HEK293 (cell line): ENCODE results near the gene CRTAC1.

ENCODE experiments used
- CTCF ChIA-PET: fragments of 350-600 bp; formaldehyde crosslinking; extraction: SDS; loops from one replicate; lab custom pipeline; 2021; ENCODE audit warnings: antibody characterized with exemption; lab: Yijun Ruan, JAX
- POLR2A ChIA-PET: fragments of 300-600 bp; formaldehyde crosslinking; extraction: SDS; loops from one replicate; lab custom pipeline; 2020; ENCODE audit warnings: antibody characterized with exemption, inconsistent platforms; lab: Yijun Ruan, JAX
- H3K27ac ChIP-seq: fragments of 200-500 bp; sonication (Bioruptor generic); 2 replicates; pipeline ENCODE4 v1.5.1; 2014; ENCODE audit warnings: low read depth, low read length, control low read depth, inconsistent platforms; ENCODE audit errors: extremely low read depth
- H3K36me3 ChIP-seq, 2 experiments: fragments of 200-500 bp in 1 of 2; sonication (Bioruptor generic) in 1 of 2; 1 replicate in 1 of 2; 2 replicates in 1 of 2; pipeline ENCODE4 v1.5.1; 2014 to 2017; ENCODE audit warnings: inconsistent platforms in 2 of 2, low read length in 2 of 2; ENCODE audit not compliant: control insufficient read depth in 2 of 2, insufficient read depth in 1 of 2
- H3K4me1 ChIP-seq: fragments of 200-500 bp; sonication (Bioruptor generic); 2 replicates; pipeline ENCODE4 v1.5.1; 2014; ENCODE audit warnings: mild to moderate bottlenecking, low read length, inconsistent platforms; ENCODE audit not compliant: control insufficient read depth, insufficient read depth
- H3K4me3 ChIP-seq: 2 replicates; pipeline ENCODE4 v1.5.1; 2011; ENCODE audit warnings: low read depth, mild to moderate bottlenecking, control low read depth, low read length, moderate library complexity
- H3K9me3 ChIP-seq: fragments of 200-500 bp; sonication (Bioruptor generic); 2 replicates; pipeline ENCODE4 v1.5.1; 2014; ENCODE audit warnings: low read depth, low read length, inconsistent platforms; ENCODE audit not compliant: control insufficient read depth, insufficient read depth
- EGR2 ChIP-seq: fragments of 450-650 bp; formaldehyde crosslinking; IDR thresholded peaks from 2 replicates; pipeline ENCODE4 v1.5.1; 2016; ENCODE audit warnings: low read depth, missing biosample characterization, missing genetic modification characterization
- IKZF3 ChIP-seq: fragments of 450-650 bp; IDR thresholded peaks from 2 replicates; pipeline ENCODE4 v1.5.0; 2018; ENCODE audit warnings: missing biosample characterization, mild to moderate bottlenecking, missing genetic modification characterization, moderate library complexity
- MZF1 ChIP-seq: fragments of 450-650 bp; formaldehyde crosslinking; IDR thresholded peaks from 2 replicates; pipeline ENCODE4 v1.5.1; 2017; ENCODE audit warnings: missing biosample characterization, missing genetic modification characterization, borderline replicate concordance
- PRDM1 ChIP-seq: fragments of 450-650 bp; formaldehyde crosslinking; IDR thresholded peaks from 2 replicates; pipeline ENCODE4; 2016; ENCODE audit warnings: missing biosample characterization, missing genetic modification characterization
- PRDM6 ChIP-seq: fragments of 450-650 bp; formaldehyde crosslinking; IDR thresholded peaks from 2 replicates; pipeline ENCODE4 v1.5.1; 2017; ENCODE audit warnings: missing biosample characterization, missing genetic modification characterization
- RBAK ChIP-seq: fragments of 450-650 bp; formaldehyde crosslinking; IDR thresholded peaks from 2 replicates; pipeline ENCODE4 v1.5.1; 2016; ENCODE audit warnings: missing biosample characterization, missing genetic modification characterization
- SCRT1 ChIP-seq: fragments of 450-650 bp; formaldehyde crosslinking; IDR thresholded peaks from 2 replicates; pipeline ENCODE4 v1.5.1; 2016; ENCODE audit warnings: missing biosample characterization, missing genetic modification characterization, borderline replicate concordance
- SETDB1 ChIP-seq: IDR thresholded peaks from one replicate; pipeline ENCODE4 v1.6.1; 2017; ENCODE audit warnings: mild to moderate bottlenecking, low read length, moderate library complexity, mixed read lengths; ENCODE audit not compliant: insufficient read length
- SP3 ChIP-seq: fragments of 450-650 bp; formaldehyde crosslinking; IDR thresholded peaks from 2 replicates; pipeline ENCODE4 v1.5.1; 2016; ENCODE audit warnings: missing biosample characterization, missing genetic modification characterization
- ZBTB17 ChIP-seq: fragments of 450-650 bp; formaldehyde crosslinking; IDR thresholded peaks from 2 replicates; pipeline ENCODE4 v1.5.1; 2016; ENCODE audit warnings: missing biosample characterization, missing genetic modification characterization
- ZBTB49 ChIP-seq: fragments of 450-650 bp; formaldehyde crosslinking; IDR thresholded peaks from 2 replicates; pipeline ENCODE4 v1.5.1; 2016; ENCODE audit warnings: missing biosample characterization, missing genetic modification characterization, low read depth
- ZBTB8A ChIP-seq: fragments of 450-650 bp; formaldehyde crosslinking; IDR thresholded peaks from 2 replicates; pipeline ENCODE4 v1.5.1; 2016; ENCODE audit warnings: missing biosample characterization, missing genetic modification characterization
- ZFP3 ChIP-seq: fragments of 450-650 bp; formaldehyde crosslinking; IDR thresholded peaks from 2 replicates; pipeline ENCODE4 v1.5.1; 2016; ENCODE audit warnings: low read depth, missing biosample characterization, missing genetic modification characterization
- ZIC2 ChIP-seq: fragments of 450-650 bp; formaldehyde crosslinking; IDR thresholded peaks from 2 replicates; pipeline ENCODE4 v1.5.1; 2016; ENCODE audit warnings: missing biosample characterization, missing genetic modification characterization
- ZNF10 ChIP-seq: fragments of 450-650 bp; formaldehyde crosslinking; IDR thresholded peaks from 2 replicates; pipeline ENCODE4 v1.5.1; 2017; ENCODE audit warnings: missing biosample characterization, missing genetic modification characterization
- ZNF157 ChIP-seq: fragments of 450-650 bp; formaldehyde crosslinking; IDR thresholded peaks from 2 replicates; pipeline ENCODE4 v1.5.1; 2016; ENCODE audit warnings: missing biosample characterization, missing genetic modification characterization
- ZNF211 ChIP-seq: fragments of 450-650 bp; formaldehyde crosslinking; IDR thresholded peaks from 2 replicates; pipeline ENCODE4 v1.5.1; 2016; ENCODE audit warnings: low read depth, missing biosample characterization, missing genetic modification characterization
- ZNF223 ChIP-seq: fragments of 450-650 bp; formaldehyde crosslinking; IDR thresholded peaks from 2 replicates; pipeline ENCODE4 v1.5.1; 2016; ENCODE audit warnings: missing biosample characterization, missing genetic modification characterization
- ZNF266 ChIP-seq: fragments of 450-650 bp; formaldehyde crosslinking; IDR thresholded peaks from 2 replicates; pipeline ENCODE4 v1.5.1; 2016; ENCODE audit warnings: missing biosample characterization, missing genetic modification characterization, low read depth
- ZNF302 ChIP-seq: fragments of 450-650 bp; formaldehyde crosslinking; IDR thresholded peaks from 2 replicates; pipeline ENCODE4 v1.5.1; 2016; ENCODE audit warnings: missing biosample characterization, missing genetic modification characterization, low read depth
- ZNF416 ChIP-seq: fragments of 450-650 bp; formaldehyde crosslinking; IDR thresholded peaks from 2 replicates; pipeline ENCODE4 v1.5.1; 2016; ENCODE audit warnings: missing biosample characterization, missing genetic modification characterization
- ZNF501 ChIP-seq: fragments of 450-650 bp; formaldehyde crosslinking; IDR thresholded peaks from 2 replicates; pipeline ENCODE4 v1.5.1; 2016; ENCODE audit warnings: missing biosample characterization, missing genetic modification characterization
- ZNF518A ChIP-seq: fragments of 450-650 bp; formaldehyde crosslinking; conservative IDR thresholded peaks from 2 replicates; pipeline ENCODE4 v1.5.1; 2016; ENCODE audit warnings: low read depth, missing biosample characterization, missing genetic modification characterization
- ZNF548 ChIP-seq: fragments of 450-650 bp; formaldehyde crosslinking; IDR thresholded peaks from 2 replicates; pipeline ENCODE4 v1.5.1; 2016; ENCODE audit warnings: missing biosample characterization, missing genetic modification characterization
- ZNF585B ChIP-seq: fragments of 450-650 bp; formaldehyde crosslinking; IDR thresholded peaks from 2 replicates; pipeline ENCODE4 v1.5.1; 2016; ENCODE audit warnings: missing biosample characterization, missing genetic modification characterization
- ZNF623 ChIP-seq: fragments of 450-650 bp; formaldehyde crosslinking; IDR thresholded peaks from 2 replicates; pipeline ENCODE4 v1.5.1; 2016; ENCODE audit warnings: missing biosample characterization, missing genetic modification characterization
- ZNF692 ChIP-seq: fragments of 450-650 bp; formaldehyde crosslinking; IDR thresholded peaks from 2 replicates; pipeline ENCODE4 v1.5.1; 2016; ENCODE audit warnings: missing biosample characterization, missing genetic modification characterization
- ZNF76 ChIP-seq: fragments of 450-650 bp; formaldehyde crosslinking; IDR thresholded peaks from 2 replicates; pipeline ENCODE4; 2016; ENCODE audit warnings: low read depth, missing biosample characterization, missing genetic modification characterization, borderline replicate concordance
- ZSCAN4 ChIP-seq: fragments of 450-650 bp; formaldehyde crosslinking; IDR thresholded peaks from 2 replicates; pipeline ENCODE4 v1.5.1; 2017; ENCODE audit warnings: missing biosample characterization, missing genetic modification characterization

The CRTAC1 gene

GRCh38 chr10:98006266-98006665 is 24.2 kb downstream of the CRTAC1 start:
- H3K36me3 ChIP-seq, result no peaks in the 10 kb centered on the region
- CTCF ChIA-PET, result interaction anchor here (0.7 to 2.1 kb wide), 4 partner anchors 22 to 949 kb away, joined by 3 to 11 read pairs (median 4); no protein-coding TSS in a partner anchor
- H3K4me1 ChIP-seq, result peaks cover 3% of the 10 kb centered on the region; the same call in 1 of the 2 replicates
- POLR2A ChIA-PET, result no interaction called here
- no peak overlapping the region for H3K27ac ChIP-seq
- H3K4me3 ChIP-seq, result no peak overlapping the region
- H3K9me3 ChIP-seq, result no peaks in the 10 kb centered on the region
- TF ChIP-seq ZNF692, result no peak
- no peak for TF ChIP-seq PRDM6 (tag by site-specific recombination)
- no peak for TF ChIP-seq ZBTB8A
- no peak for TF ChIP-seq ZNF548
- no peak for TF ChIP-seq ZNF585B (tag by site-specific recombination)
- TF ChIP-seq ZNF302 (tag by site-specific recombination), result no peak
- TF ChIP-seq ZNF501, result no peak
- TF ChIP-seq ZNF623 (tag by site-specific recombination), result no peak
- no peak for TF ChIP-seq ZNF223 (tag by site-specific recombination)
- TF ChIP-seq SP3 (tag by site-specific recombination), result no peak
- TF ChIP-seq ZNF266, result no peak
- TF ChIP-seq ZNF76 (tag by site-specific recombination), result no peak
- no peak for TF ChIP-seq ZNF157 (tag by site-specific recombination)
- no peak for TF ChIP-seq ZSCAN4 (tag by site-specific recombination)
- 0 out of 2 replicates have a peak, but pooled peaks have one; percentile 19 for TF ChIP-seq IKZF3 (tag by site-specific recombination)
- TF ChIP-seq ZNF518A (tag by site-specific recombination), result no peak
- no peak for TF ChIP-seq ZFP3
- TF ChIP-seq EGR2 (tag by site-specific recombination), result no peak
- no peak for TF ChIP-seq ZBTB49
- no peak for TF ChIP-seq MZF1 (tag by site-specific recombination)
- peak; percentile 35; the same call in 1 of the 2 replicates for TF ChIP-seq ZBTB17
- TF ChIP-seq ZNF211 (tag by site-specific recombination), result no peak
- TF ChIP-seq RBAK, result no peak
- TF ChIP-seq SETDB1, result no peak
- TF ChIP-seq ZNF416 (tag by site-specific recombination), result no peak
- TF ChIP-seq PRDM1 (tag by site-specific recombination), result no peak
- TF ChIP-seq SCRT1, result no peak
- peak; percentile 19; the same call in 1 of the 2 replicates for TF ChIP-seq ZNF10 (tag by site-specific recombination)
- TF ChIP-seq ZIC2 (tag by site-specific recombination), result peak; percentile 81
